Measurements from ENCODE around the gene KDF1. TPM values are rescaled to one million over a fixed set of nuclear protein-coding genes. Genes with fewer than 3 reads are reported as not detected.
A peak's percentile ranks its signal among the peaks of the same experiment; 100 is the strongest.

The KDF1 gene
- total and polyA plus RNA-seq, 2 of the 13 experiments (the other 11 are each of a cell fraction or from before 2014, with no cell fraction given), result 1.9 to 4.9 TPM

- TF ChIP-seq ZNF629 (CRISPR knock-in tag; conservative IDR thresholded peaks at IDR 0.05), result no peak
- TF ChIP-seq LBX2 (CRISPR knock-in tag; IDR thresholded peaks at IDR 0.05; ENCODE audit: borderline replicate concordance), result no peak
- no peak for TF ChIP-seq ZNF225 (CRISPR knock-in tag; IDR thresholded peaks at IDR 0.05)
- no peak for TF ChIP-seq ZNF136 (CRISPR knock-in tag; IDR thresholded peaks at IDR 0.05; ENCODE audit: low read depth)
- no peak for TF ChIP-seq EP300 (IDR thresholded peaks at IDR 0.05; ENCODE audit: low read depth in 2 of 2, low read length in 2 of 2)
- TF ChIP-seq EP300 (CRISPR knock-in tag; IDR thresholded peaks at IDR 0.05; ENCODE audit: borderline replicate concordance), result no peak
- TF ChIP-seq RFX1 (IDR thresholded peaks at IDR 0.05), result no peak
- TF ChIP-seq NFIB (CRISPR knock-in tag; IDR thresholded peaks at IDR 0.05; ENCODE audit: borderline replicate concordance), result no peak
- TF ChIP-seq, protein P1, sequence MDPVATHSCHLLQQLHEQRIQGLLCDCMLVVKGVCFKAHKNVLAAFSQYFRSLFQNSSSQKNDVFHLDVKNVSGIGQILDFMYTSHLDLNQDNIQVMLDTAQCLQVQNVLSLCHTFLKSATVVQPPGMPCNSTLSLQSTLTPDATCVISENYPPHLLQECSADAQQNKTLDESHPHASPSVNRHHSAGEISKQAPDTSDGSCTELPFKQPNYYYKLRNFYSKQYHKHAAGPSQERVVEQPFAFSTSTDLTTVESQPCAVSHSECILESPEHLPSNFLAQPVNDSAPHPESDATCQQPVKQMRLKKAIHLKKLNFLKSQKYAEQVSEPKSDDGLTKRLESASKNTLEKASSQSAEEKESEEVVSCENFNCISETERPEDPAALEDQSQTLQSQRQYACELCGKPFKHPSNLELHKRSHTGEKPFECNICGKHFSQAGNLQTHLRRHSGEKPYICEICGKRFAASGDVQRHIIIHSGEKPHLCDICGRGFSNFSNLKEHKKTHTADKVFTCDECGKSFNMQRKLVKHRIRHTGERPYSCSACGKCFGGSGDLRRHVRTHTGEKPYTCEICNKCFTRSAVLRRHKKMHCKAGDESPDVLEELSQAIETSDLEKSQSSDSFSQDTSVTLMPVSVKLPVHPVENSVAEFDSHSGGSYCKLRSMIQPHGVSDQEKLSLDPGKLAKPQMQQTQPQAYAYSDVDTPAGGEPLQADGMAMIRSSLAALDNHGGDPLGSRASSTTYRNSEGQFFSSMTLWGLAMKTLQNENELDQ (CRISPR knock-in tag; IDR thresholded peaks at IDR 0.05; ENCODE audit: borderline replicate concordance), result no peak
- TF ChIP-seq ZNF20 (CRISPR knock-in tag; IDR thresholded peaks at IDR 0.05), result no peak
- no peak for TF ChIP-seq SOX5 (CRISPR knock-in tag; IDR thresholded peaks at IDR 0.05; ENCODE audit: borderline replicate concordance)
- peak; percentile 50 for TF ChIP-seq SKI (IDR thresholded peaks at IDR 0.05; ENCODE audit: partially characterized antibody)
- TF ChIP-seq ISX (CRISPR knock-in tag; conservative IDR thresholded peaks at IDR 0.05), result no peak
- TF ChIP-seq FOXP1 (IDR thresholded peaks at IDR 0.05), result no peak
- no peak for TF ChIP-seq FOXP1 (CRISPR knock-in tag; IDR thresholded peaks at IDR 0.05)
- no peak for TF ChIP-seq IKZF4 (CRISPR knock-in tag; IDR thresholded peaks at IDR 0.05; ENCODE audit: borderline replicate concordance, low read depth, not compliant biosample characterization)
- peak; percentile 7 for TF ChIP-seq TEAD3 (CRISPR knock-in tag; optimal IDR thresholded peaks at IDR 0.05; ENCODE audit: borderline replicate concordance)
- TF ChIP-seq STAT5B (CRISPR knock-in tag; IDR thresholded peaks at IDR 0.05), result no peak
- TF ChIP-seq ZFP36 (IDR thresholded peaks at IDR 0.05; ENCODE audit: borderline replicate concordance, low read depth, low read length, partially characterized antibody), result no peak
- TF ChIP-seq NRL (CRISPR knock-in tag; IDR thresholded peaks at IDR 0.05; ENCODE audit: borderline replicate concordance), result no peak
- TF ChIP-seq ZFP62 (CRISPR knock-in tag; IDR thresholded peaks at IDR 0.05), result no peak
- no peak for TF ChIP-seq NONO (IDR thresholded peaks at IDR 0.05)
- no peak for TF ChIP-seq NONO (CRISPR knock-in tag; conservative IDR thresholded peaks at IDR 0.05)
- no peak for TF ChIP-seq ZNF720 (CRISPR knock-in tag; IDR thresholded peaks at IDR 0.05)
- TF ChIP-seq ZNF614 (CRISPR knock-in tag; IDR thresholded peaks at IDR 0.05; ENCODE audit: borderline replicate concordance), result no peak
- TF ChIP-seq, protein P2, sequence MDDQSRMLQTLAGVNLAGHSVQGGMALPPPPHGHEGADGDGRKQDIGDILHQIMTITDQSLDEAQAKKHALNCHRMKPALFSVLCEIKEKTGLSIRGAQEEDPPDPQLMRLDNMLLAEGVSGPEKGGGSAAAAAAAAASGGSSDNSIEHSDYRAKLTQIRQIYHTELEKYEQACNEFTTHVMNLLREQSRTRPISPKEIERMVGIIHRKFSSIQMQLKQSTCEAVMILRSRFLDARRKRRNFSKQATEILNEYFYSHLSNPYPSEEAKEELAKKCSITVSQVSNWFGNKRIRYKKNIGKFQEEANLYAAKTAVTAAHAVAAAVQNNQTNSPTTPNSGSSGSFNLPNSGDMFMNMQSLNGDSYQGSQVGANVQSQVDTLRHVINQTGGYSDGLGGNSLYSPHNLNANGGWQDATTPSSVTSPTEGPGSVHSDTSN (CRISPR knock-in tag; IDR thresholded peaks at IDR 0.05; ENCODE audit: borderline replicate concordance), result no peak
- peak; percentile 62 for TF ChIP-seq MED1 (CRISPR knock-in tag; IDR thresholded peaks at IDR 0.05)
- no peak for TF ChIP-seq ZSCAN9 (CRISPR knock-in tag; IDR thresholded peaks at IDR 0.05; ENCODE audit: borderline replicate concordance)
- TF ChIP-seq GTF2F1 (IDR thresholded peaks at IDR 0.05; ENCODE audit: low read length), result no peak
- TF ChIP-seq ZBTB3 (CRISPR knock-in tag; IDR thresholded peaks at IDR 0.05; ENCODE audit: borderline replicate concordance, low read depth), result no peak
Observed at GRCh38 chr1:26907071-26907917, 53.0 kb downstream of the KDF1 start (continued).
